MM.1S (cell line): ENCODE measurements around the gene COX10.

Experiments
- DNase-seq: peaks from one replicate; pipeline ENCODE4 v3.0.0-alpha.2; 2015
- H2AFZ ChIP-seq: fragments of 300-600 bp; sonication (generic); 2 replicates; pipeline ENCODE4 v1.6.0; 2016; ENCODE audit warnings: antibody characterized with exemption, low read length
- H3F3A ChIP-seq: fragments of 300-600 bp; sonication (generic); 2 replicates; pipeline ENCODE4 v1.6.1; 2016; ENCODE audit warnings: mild to moderate bottlenecking, antibody characterized with exemption, low read length, moderate library complexity, mixed read lengths; ENCODE audit not compliant: insufficient read depth
- H3K27ac ChIP-seq: fragments of 300-600 bp; sonication (generic); 2 replicates; pipeline ENCODE4 v1.5.1; 2016; ENCODE audit warnings: mild to moderate bottlenecking, low read length
- H3K27me3 ChIP-seq: fragments of 300-600 bp; sonication (generic); replicated peaks from 2 replicates; pipeline ENCODE4 v1.6.0; 2016; ENCODE audit warnings: low read length; ENCODE audit not compliant: insufficient read depth
- H3K36me3 ChIP-seq: fragments of 300-600 bp; sonication (generic); replicated peaks from 2 replicates; pipeline ENCODE4 v1.6.1; 2016; ENCODE audit warnings: mild to moderate bottlenecking, low read length, mixed read lengths; ENCODE audit not compliant: insufficient read depth
- H3K4me1 ChIP-seq: fragments of 300-600 bp; sonication (generic); 2 replicates; pipeline ENCODE4 v1.6.1; 2016; ENCODE audit warnings: low read length, mixed read lengths
- H3K4me2 ChIP-seq: fragments of 300-600 bp; sonication (generic); 2 replicates; pipeline ENCODE4 v1.6.0; 2016; ENCODE audit warnings: low read depth, low read length
- H3K4me3 ChIP-seq: fragments of 300-600 bp; sonication (generic); 2 replicates; pipeline ENCODE4 v1.5.1; 2016; ENCODE audit warnings: low read length, mixed read lengths
- H3K79me2 ChIP-seq: fragments of 300-600 bp; sonication (generic); 2 replicates; pipeline ENCODE4 v1.6.1; 2016; ENCODE audit warnings: mixed run types, low read length, mixed read lengths
- H3K9ac ChIP-seq: fragments of 300-600 bp; sonication (generic); 2 replicates; pipeline ENCODE4 v1.6.1; 2016; ENCODE audit warnings: low read length, mixed read lengths
- H3K9me2 ChIP-seq: fragments of 300-600 bp; sonication (generic); replicated peaks from 2 replicates; pipeline ENCODE4 v1.6.1; 2016; ENCODE audit warnings: mild to moderate bottlenecking, low read length, mixed read lengths; ENCODE audit not compliant: insufficient read depth
- H3K9me3 ChIP-seq: fragments of 300-600 bp; sonication (generic); replicated peaks from 2 replicates; pipeline ENCODE4 v1.6.1; 2016; ENCODE audit warnings: mild to moderate bottlenecking, low read length, mixed read lengths; ENCODE audit not compliant: insufficient read depth
- H4K20me1 ChIP-seq: fragments of 300-600 bp; sonication (generic); 2 replicates; pipeline ENCODE4 v1.6.1; 2016; ENCODE audit warnings: mild to moderate bottlenecking, low read length, moderate library complexity, mixed read lengths; ENCODE audit not compliant: insufficient read depth
- CTCF ChIP-seq: fragments of 300-600 bp; sonication (generic); IDR thresholded peaks from 2 replicates; pipeline ENCODE4 v1.5.1; 2016; ENCODE audit warnings: antibody characterized with exemption, low read length, mixed read lengths
- EZH2 ChIP-seq: fragments of 300-600 bp; sonication (generic); optimal IDR thresholded peaks from 2 replicates; pipeline ENCODE3; 2017; ENCODE audit warnings: low read depth, mild to moderate bottlenecking, antibody characterized with exemption, low read length, mixed read lengths
- EZH2phosphoT487 ChIP-seq: fragments of 300-600 bp; sonication (generic); IDR thresholded peaks from 2 replicates; pipeline ENCODE4 v1.6.1; 2018; ENCODE audit warnings: antibody characterized with exemption, low read length

COX10 gene

DNA sequence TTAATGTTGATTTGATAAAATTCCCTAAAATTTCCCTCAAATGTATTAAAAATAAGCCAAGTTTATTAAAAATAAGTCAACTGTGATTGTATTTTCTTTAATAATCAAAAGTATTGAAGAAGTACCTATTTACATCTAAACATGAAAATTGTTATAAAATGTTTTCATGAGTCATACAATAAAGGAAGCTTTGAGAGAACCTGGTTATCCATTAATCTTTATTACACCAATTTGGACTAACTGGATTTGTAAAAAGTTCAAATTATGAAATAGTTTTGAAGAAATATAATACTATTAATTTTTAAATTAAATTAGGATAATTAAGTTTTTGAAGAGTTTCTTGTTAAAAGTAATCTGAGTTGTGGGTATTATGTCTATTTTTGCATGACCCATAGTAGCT, 63.8 kb downstream of the COX10 start:
- Histone ChIP-seq H3K9me2 (no peaks in the 10 kb centered on the region), H3K4me1 (no peaks in the 10 kb centered on the region), H3K4me2 (no peak overlapping the region), H3K79me2 (peaks cover 19% of the 10 kb centered on the region), H3K9ac (no peak overlapping the region), H3K9me3 (no peaks in the 10 kb centered on the region), H4K20me1 (no peaks in the 10 kb centered on the region), H3K4me3 (no peak overlapping the region), H3K36me3 (no peaks in the 10 kb centered on the region), H3F3A (no peaks in the 10 kb centered on the region), H2AFZ (no peak overlapping the region), H3K27me3 (no peaks in the 10 kb centered on the region), H3K27ac (no peak overlapping the region)
- no peak for DNase-seq
- no peak for TF ChIP-seq EZH2
- no peak for TF ChIP-seq EZH2phosphoT487
- TF ChIP-seq CTCF, result no peak

GRCh38 chr17:14134456-14134855, 65.2 kb downstream of the COX10 start:
- no peaks in the 10 kb centered on the region for H3F3A ChIP-seq
- no peak overlapping the region for H3K4me2 ChIP-seq
- no peaks in the 10 kb centered on the region for H3K9me3 ChIP-seq
- H3K27ac ChIP-seq, result no peak overlapping the region
- no peak overlapping the region for H3K9ac ChIP-seq
- no peak for TF ChIP-seq CTCF
- no peak for TF ChIP-seq EZH2phosphoT487
- TF ChIP-seq EZH2, result no peak
- H3K4me3 ChIP-seq, result no peak overlapping the region
- H3K36me3 ChIP-seq, result no peaks in the 10 kb centered on the region
- no peaks in the 10 kb centered on the region for H3K4me1 ChIP-seq
- no peaks in the 10 kb centered on the region for H3K9me2 ChIP-seq
- H3K27me3 ChIP-seq, result no peaks in the 10 kb centered on the region
- DNase-seq, result no peak
- no peaks in the 10 kb centered on the region for H4K20me1 ChIP-seq
- H2AFZ ChIP-seq, result no peak overlapping the region
- H3K79me2 ChIP-seq, result peaks cover 18% of the 10 kb centered on the region

DNA sequence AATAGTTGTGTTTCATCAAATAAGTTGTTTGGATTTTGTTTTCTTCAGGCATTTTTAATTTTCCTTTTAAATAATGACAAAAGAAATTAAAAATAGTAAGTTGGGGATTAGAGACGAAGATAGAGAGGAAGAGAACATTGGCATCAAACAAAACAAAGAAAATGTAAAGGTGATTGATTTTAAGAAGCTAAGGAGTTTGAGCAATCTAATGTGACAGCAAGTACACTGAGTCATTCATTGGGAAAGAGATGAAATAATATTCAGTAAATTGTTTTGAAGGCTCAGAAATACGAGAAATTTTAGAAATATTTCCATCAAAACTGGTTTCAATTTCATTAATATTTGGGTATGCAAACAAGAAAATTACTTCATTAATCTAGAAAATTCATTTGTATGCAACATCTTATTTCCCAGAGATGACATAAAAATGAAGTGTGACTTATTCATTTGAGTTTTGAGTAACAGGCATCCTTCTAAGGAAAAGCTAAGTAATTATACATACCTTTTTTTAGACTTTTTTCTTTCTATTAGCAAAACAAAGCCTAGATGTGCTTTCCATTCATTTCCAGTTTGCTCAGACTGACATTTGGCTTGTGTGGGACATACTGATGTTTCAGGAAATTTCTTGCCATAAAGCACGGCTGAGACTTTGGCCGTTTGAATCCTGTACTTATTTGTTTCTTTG, 66.7 kb downstream of the COX10 start:
- peaks cover 6% of the 10 kb centered on the region; the same call in 1 of the 2 replicates for H3K79me2 ChIP-seq
- H3K4me2 ChIP-seq, result no peak overlapping the region
- no peak overlapping the region for H3K9ac ChIP-seq
- no peak overlapping the region for H2AFZ ChIP-seq
- H4K20me1 ChIP-seq, result no peaks in the 10 kb centered on the region
- no peaks in the 10 kb centered on the region for H3K27me3 ChIP-seq
- no peaks in the 10 kb centered on the region for H3K9me3 ChIP-seq
- no peaks in the 10 kb centered on the region for H3K4me1 ChIP-seq
- H3K27ac ChIP-seq, result no peak overlapping the region
- TF ChIP-seq EZH2phosphoT487 (no peak), EZH2 (no peak), CTCF (no peak)
- no peak for DNase-seq
- no peak overlapping the region for H3K4me3 ChIP-seq
- no peaks in the 10 kb centered on the region for H3K9me2 ChIP-seq
- H3F3A ChIP-seq, result no peaks in the 10 kb centered on the region
- no peaks in the 10 kb centered on the region for H3K36me3 ChIP-seq
